Measurements from ENCODE around the gene NUP214.

- TF ChIP-seq CTCF (IDR thresholded peaks at IDR 0.05) (no peak), POLR2A (IDR thresholded peaks at IDR 0.05) (no peak)
Measured at GRCh38 chr9:131187957-131188356, 62.6 kb downstream of the NUP214 start.

Data from adrenal gland (tissue), 5 donors.